HuH-7.5 (cell line): ENCODE measurements around the gene GAGE12G.
"Not testable (repeated sequence)": the region's sequence is repeated elsewhere in the genome, so short reads cannot be mapped to it uniquely, and the experiment has no call there.

Experiments
- DNase-seq: peaks from one replicate; pipeline ENCODE4 v3.0.0; 2011; ENCODE audit warnings: low spot score

The GAGE12G gene, protein sequence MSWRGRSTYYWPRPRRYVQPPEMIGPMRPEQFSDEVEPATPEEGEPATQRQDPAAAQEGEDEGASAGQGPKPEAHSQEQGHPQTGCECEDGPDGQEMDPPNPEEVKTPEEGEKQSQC

GRCh38 chrX:49570100-49570499, at the start of gene GAGE12G:
TSS of gene GAGE12G (plus strand) at chrX:49570400. CDS start at chrX:49571555, 1,155 bp downstream.
- not testable (repeated sequence) for DNase-seq

DNA sequence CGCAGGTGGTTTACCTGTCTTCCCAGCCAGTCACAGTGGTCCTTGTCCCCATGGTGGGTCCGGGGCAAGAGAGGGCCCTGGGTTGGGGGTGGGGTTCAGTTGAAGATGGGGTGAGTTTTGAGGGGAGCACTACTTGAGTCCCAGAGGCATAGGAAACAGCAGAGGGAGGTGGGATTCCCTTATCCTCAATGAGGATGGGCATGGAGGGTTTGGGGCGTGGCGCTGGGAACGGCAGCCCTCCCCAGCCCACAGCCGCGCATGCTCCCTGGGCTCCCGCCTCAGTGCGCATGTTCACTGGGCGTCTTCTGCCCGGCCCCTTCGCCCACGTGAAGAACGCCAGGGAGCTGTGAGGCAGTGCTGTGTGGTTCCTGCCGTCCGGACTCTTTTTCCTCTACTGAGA, 38.3 kb upstream of the GAGE12G start, which contains the start of gene GAGE12C:
Gene GAGE12C, plus strand, starts transcription at position 301 of the 400 bp plus-strand sequence. CDS start 1,155 bp downstream, outside the sequence.
- DNase-seq: not testable (repeated sequence)

DNA sequence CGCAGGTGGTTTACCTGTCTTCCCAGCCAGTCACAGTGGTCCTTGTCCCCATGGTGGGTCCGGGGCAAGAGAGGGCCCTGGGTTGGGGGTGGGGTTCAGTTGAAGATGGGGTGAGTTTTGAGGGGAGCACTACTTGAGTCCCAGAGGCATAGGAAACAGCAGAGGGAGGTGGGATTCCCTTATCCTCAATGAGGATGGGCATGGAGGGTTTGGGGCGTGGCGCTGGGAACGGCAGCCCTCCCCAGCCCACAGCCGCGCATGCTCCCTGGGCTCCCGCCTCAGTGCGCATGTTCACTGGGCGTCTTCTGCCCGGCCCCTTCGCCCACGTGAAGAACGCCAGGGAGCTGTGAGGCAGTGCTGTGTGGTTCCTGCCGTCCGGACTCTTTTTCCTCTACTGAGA, 28.8 kb upstream of the GAGE12G start, which contains the start of gene GAGE12D:
Gene GAGE12D, plus strand, starts transcription at position 301 of the 400 bp plus-strand sequence. CDS start 1,155 bp downstream, outside the sequence.
- DNase-seq: not testable (repeated sequence)

- not testable (repeated sequence) for DNase-seq
Measured at GRCh38 chrX:49550989-49551388, 19.2 kb upstream of the GAGE12G start, which contains the start of gene GAGE12E. TSS of gene GAGE12E (plus strand) at chrX:49551289. CDS start at chrX:49552444, 1,155 bp downstream.

- not testable (repeated sequence) for DNase-seq
Measured at GRCh38 chrX:49560542-49560941, 9.7 kb upstream of the GAGE12G start, which contains the start of gene GAGE12F. TSS of gene GAGE12F (plus strand) at chrX:49560842. CDS start at chrX:49561997, 1,155 bp downstream.

GRCh38 chrX:49568728-49569127, 1.5 kb upstream of the GAGE12G start:
- DNase-seq: not testable (repeated sequence)

- not testable (repeated sequence) for DNase-seq
Measured at GRCh38 chrX:49569152-49569551, 1.0 kb upstream of the GAGE12G start.

GRCh38 chrX:49579649-49580048, 9.4 kb downstream of the GAGE12G start, which contains the start of gene GAGE12H:
TSS of gene GAGE12H (plus strand) at chrX:49579949. CDS start at chrX:49581104, 1,155 bp downstream.
- not testable (repeated sequence) for DNase-seq

DNA sequence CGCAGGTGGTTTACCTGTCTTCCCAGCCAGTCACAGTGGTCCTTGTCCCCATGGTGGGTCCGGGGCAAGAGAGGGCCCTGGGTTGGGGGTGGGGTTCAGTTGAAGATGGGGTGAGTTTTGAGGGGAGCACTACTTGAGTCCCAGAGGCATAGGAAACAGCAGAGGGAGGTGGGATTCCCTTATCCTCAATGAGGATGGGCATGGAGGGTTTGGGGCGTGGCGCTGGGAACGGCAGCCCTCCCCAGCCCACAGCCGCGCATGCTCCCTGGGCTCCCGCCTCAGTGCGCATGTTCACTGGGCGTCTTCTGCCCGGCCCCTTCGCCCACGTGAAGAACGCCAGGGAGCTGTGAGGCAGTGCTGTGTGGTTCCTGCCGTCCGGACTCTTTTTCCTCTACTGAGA, 19.0 kb downstream of the GAGE12G start, which contains the start of gene GAGE2A:
Gene GAGE2A, plus strand, starts transcription at position 301 of the 400 bp plus-strand sequence. CDS start 1,155 bp downstream, outside the sequence.
- not testable (repeated sequence) for DNase-seq

- DNase-seq: not testable (repeated sequence)
Measured at GRCh38 chrX:49589769-49590478, 19.7 kb downstream of the GAGE12G start.

- not testable (repeated sequence) for DNase-seq
Measured at GRCh38 chrX:49590488-49590887, 20.3 kb downstream of the GAGE12G start.

DNA sequence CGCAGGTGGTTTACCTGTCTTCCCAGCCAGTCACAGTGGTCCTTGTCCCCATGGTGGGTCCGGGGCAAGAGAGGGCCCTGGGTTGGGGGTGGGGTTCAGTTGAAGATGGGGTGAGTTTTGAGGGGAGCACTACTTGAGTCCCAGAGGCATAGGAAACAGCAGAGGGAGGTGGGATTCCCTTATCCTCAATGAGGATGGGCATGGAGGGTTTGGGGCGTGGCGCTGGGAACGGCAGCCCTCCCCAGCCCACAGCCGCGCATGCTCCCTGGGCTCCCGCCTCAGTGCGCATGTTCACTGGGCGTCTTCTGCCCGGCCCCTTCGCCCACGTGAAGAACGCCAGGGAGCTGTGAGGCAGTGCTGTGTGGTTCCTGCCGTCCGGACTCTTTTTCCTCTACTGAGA, 28.5 kb downstream of the GAGE12G start, which contains the start of gene GAGE1:
Gene GAGE1, plus strand, starts transcription at position 301 of the 400 bp plus-strand sequence. CDS start 1,155 bp downstream, outside the sequence.
- DNase-seq: not testable (repeated sequence)

DNA sequence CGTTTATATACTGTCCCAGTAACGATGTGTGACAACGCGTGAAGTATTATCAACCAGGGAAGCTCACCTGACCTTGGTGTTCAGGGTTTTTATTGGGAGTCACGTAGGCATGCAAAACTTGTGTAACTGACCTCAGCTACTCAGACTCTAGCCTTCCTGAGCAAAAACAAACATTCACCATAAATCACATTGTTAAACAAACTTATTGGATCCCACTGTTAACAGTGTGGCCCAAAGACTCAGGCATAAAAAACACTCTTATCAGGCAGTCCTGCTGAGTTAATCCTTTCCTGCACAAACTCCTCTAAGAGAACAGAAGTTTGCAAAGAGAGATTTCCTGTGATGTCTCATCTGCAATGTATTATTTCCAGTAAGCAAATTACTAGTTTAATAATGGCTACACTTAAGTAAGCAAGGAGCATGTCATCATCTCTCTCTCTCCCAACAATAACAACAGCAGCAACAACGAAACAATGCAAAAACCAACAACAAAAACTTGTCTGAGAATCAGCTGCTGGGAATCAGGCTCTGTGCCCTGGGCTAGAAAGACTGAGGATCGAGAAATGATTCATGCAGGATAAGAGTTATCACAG, 40.6 kb downstream of the GAGE12G start:
- DNase-seq: no peak

- DNase-seq: no peak
Measured at GRCh38 chrX:49618574-49618973, 48.4 kb downstream of the GAGE12G start.
